Smooth muscle cell (in vitro differentiated cells): ENCODE data around the gene AFF3. TPM values are rescaled to one million over a fixed set of nuclear protein-coding genes. Genes with fewer than 3 reads are reported as not detected.

Source experiments
- DNase-seq: peaks from one replicate; lab custom pipeline; 2025; ENCODE audit not compliant: unreplicated experiment; lab: John Stamatoyannopoulos, UW
- H2AFZ ChIP-seq: fragments of 200-600 bp; sonication (generic); 2 replicates; pipeline ENCODE4 v1.6.0; 2016; ENCODE audit warnings: antibody characterized with exemption, low read depth, mild to moderate bottlenecking
- H3F3A ChIP-seq: fragments of 200-600 bp; sonication (generic); 2 replicates; pipeline ENCODE4 v1.6.0; 2017; ENCODE audit warnings: antibody characterized with exemption, low read depth
- H3K27ac ChIP-seq: fragments of 200-600 bp; sonication (generic); 2 replicates; pipeline ENCODE4 v1.5.1; 2016; ENCODE audit warnings: low read depth, mild to moderate bottlenecking
- H3K27me3 ChIP-seq: fragments of 200-600 bp; sonication (generic); 2 replicates; pipeline ENCODE4 v1.6.1; 2016; ENCODE audit warnings: low read depth, mild to moderate bottlenecking
- H3K36me3 ChIP-seq: fragments of 200-600 bp; sonication (generic); 2 replicates; pipeline ENCODE4 v1.5.1; 2016; ENCODE audit warnings: low read depth
- H3K4me1 ChIP-seq: fragments of 200-600 bp; sonication (generic); 2 replicates; pipeline ENCODE4 v1.5.1; 2016; ENCODE audit warnings: low read depth
- H3K4me2 ChIP-seq: fragments of 200-600 bp; sonication (generic); 2 replicates; pipeline ENCODE4 v1.6.0; 2016; ENCODE audit warnings: mild to moderate bottlenecking
- H3K4me3 ChIP-seq: fragments of 200-600 bp; sonication (generic); 2 replicates; pipeline ENCODE4 v1.5.1; 2016; ENCODE audit warnings: mild to moderate bottlenecking
- H3K79me2 ChIP-seq: fragments of 200-600 bp; sonication (generic); 2 replicates; pipeline ENCODE4 v1.6.0; 2016; ENCODE audit warnings: low read depth, mild to moderate bottlenecking
- H3K9ac ChIP-seq: fragments of 200-600 bp; sonication (generic); 2 replicates; pipeline ENCODE4 v1.6.0; 2016; ENCODE audit warnings: low read depth
- H3K9me3 ChIP-seq: fragments of 200-600 bp; sonication (generic); replicated peaks from 2 replicates; pipeline ENCODE4 v1.5.1; 2016; ENCODE audit warnings: low read depth
- H4K20me1 ChIP-seq: fragments of 200-600 bp; sonication (generic); 2 replicates; pipeline ENCODE4 v1.6.0; 2016; ENCODE audit warnings: low read depth
- CTCF ChIP-seq: fragments of 200-600 bp; sonication (generic); IDR thresholded peaks from 2 replicates; pipeline ENCODE4 v1.5.1; 2017; ENCODE audit warnings: borderline replicate concordance, mild to moderate bottlenecking, antibody characterized with exemption; ENCODE audit not compliant: insufficient read depth, poor library complexity, severe bottlenecking
- WGBS: methylation state at CpG from one replicate; pipeline ENCODE4 v1.1.7; 2016; ENCODE audit warnings: low lambda C conversion rate; 5-methylcytosine and 5-hydroxymethylcytosine counted together
- polyA plus RNA-seq: library from polyadenylated mRNA; unstranded; fragments of >200 nt; fragmentation: Nextera tagmentation; extraction: Ambion mirVana; gene quantifications from 2 replicates; pipeline ENCODE4 v1.2.1, GENCODE V29; 2016
- total RNA-seq: library from RNA; depleted of rRNA; stranded (reverse); fragments of >200 nt; gene quantifications from 2 replicates; pipeline ENCODE4 v1.2.3, GENCODE V29; 2014

The AFF3 gene
- total and polyA plus RNA-seq, 2 experiments from 2014 or later = 0.27 to 0.39 TPM

GRCh38 chr2:99959261-99960014 lies 183.0 kb downstream of the AFF3 start:
- no peak overlapping the region for H3K4me2 ChIP-seq
- no peak overlapping the region for H3K4me3 ChIP-seq
- H3K79me2 ChIP-seq = no peaks in the 10 kb centered on the region
- no peak for TF ChIP-seq CTCF
- no peaks in the 10 kb centered on the region for H4K20me1 ChIP-seq
- H3K9me3 ChIP-seq = no peaks in the 10 kb centered on the region
- peaks cover 19% of the 10 kb centered on the region for H3K27me3 ChIP-seq
- H3K27ac ChIP-seq = no peak overlapping the region
- H3F3A ChIP-seq = no peaks in the 10 kb centered on the region
- H2AFZ ChIP-seq = no peak overlapping the region
- 88% methylated on average over 8 of the region's 8 CpGs for WGBS
- no peak overlapping the region for H3K9ac ChIP-seq
- H3K36me3 ChIP-seq = no peaks in the 10 kb centered on the region
- no peak for DNase-seq
- no peaks in the 10 kb centered on the region for H3K4me1 ChIP-seq

GRCh38 chr2:99957332-99958133 lies 184.9 kb downstream of the AFF3 start:
- no peak overlapping the region for H3K4me2 ChIP-seq
- no peaks in the 10 kb centered on the region for H4K20me1 ChIP-seq
- no peaks in the 10 kb centered on the region for H3K79me2 ChIP-seq
- H3K9ac ChIP-seq = no peak overlapping the region
- no peak overlapping the region for H3K4me3 ChIP-seq
- TF ChIP-seq CTCF = no peak
- no peaks in the 10 kb centered on the region for H3K36me3 ChIP-seq
- no peak overlapping the region for H2AFZ ChIP-seq
- DNase-seq = no peak
- peaks cover 6% of the 10 kb centered on the region for H3K27me3 ChIP-seq
- H3K27ac ChIP-seq = no peak overlapping the region
- no peaks in the 10 kb centered on the region for H3K9me3 ChIP-seq
- H3F3A ChIP-seq = no peaks in the 10 kb centered on the region
- H3K4me1 ChIP-seq = no peaks in the 10 kb centered on the region
- 78% methylated on average over 8 of the region's 8 CpGs for WGBS

GRCh38 chr2:99956232-99957030 lies 186.0 kb downstream of the AFF3 start:
- H3K27ac ChIP-seq = no peak overlapping the region
- WGBS = 90% methylated on average over 6 of the region's 6 CpGs
- H3K4me1 ChIP-seq = no peaks in the 10 kb centered on the region
- DNase-seq = no peak
- no peak overlapping the region for H2AFZ ChIP-seq
- no peaks in the 10 kb centered on the region for H4K20me1 ChIP-seq
- no peaks in the 10 kb centered on the region for H3K79me2 ChIP-seq
- no peaks in the 10 kb centered on the region for H3K36me3 ChIP-seq
- peaks cover 7% of the 10 kb centered on the region for H3K27me3 ChIP-seq
- H3K9ac ChIP-seq = no peak overlapping the region
- no peak overlapping the region for H3K4me3 ChIP-seq
- no peak for TF ChIP-seq CTCF
- H3F3A ChIP-seq = no peaks in the 10 kb centered on the region
- no peak overlapping the region for H3K4me2 ChIP-seq
- no peaks in the 10 kb centered on the region for H3K9me3 ChIP-seq
